ENCODE measurements around the gene PDE6B. TPM values are rescaled to one million over a fixed set of nuclear protein-coding genes. Genes with fewer than 3 reads are reported as not detected.

The PDE6B gene
- total and polyA plus RNA-seq, 2 of the 13 experiments (the other 11 are each of a cell fraction or from before 2014, with no cell fraction given): 0.38 to 0.40 TPM

DNA sequence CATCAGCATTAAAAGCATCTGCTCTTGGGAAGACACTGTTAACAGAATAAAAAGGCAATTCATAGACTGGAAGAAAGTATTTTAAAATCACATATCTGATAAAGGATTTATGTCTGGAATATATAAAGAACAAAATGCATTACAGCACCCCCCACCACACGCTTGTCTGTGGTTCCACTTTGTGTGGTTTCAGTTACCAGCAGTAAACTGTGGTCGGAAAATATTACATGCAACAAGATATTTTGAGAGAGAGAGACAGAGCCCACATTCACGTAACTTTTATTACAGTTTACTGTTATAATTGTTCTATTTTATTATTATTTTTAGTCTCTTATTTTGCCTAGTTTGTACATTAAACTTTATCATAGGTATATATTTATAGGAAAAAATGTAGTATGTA lies 21.2 kb upstream of the PDE6B start (continued):
- TF ChIP-seq, protein P1, sequence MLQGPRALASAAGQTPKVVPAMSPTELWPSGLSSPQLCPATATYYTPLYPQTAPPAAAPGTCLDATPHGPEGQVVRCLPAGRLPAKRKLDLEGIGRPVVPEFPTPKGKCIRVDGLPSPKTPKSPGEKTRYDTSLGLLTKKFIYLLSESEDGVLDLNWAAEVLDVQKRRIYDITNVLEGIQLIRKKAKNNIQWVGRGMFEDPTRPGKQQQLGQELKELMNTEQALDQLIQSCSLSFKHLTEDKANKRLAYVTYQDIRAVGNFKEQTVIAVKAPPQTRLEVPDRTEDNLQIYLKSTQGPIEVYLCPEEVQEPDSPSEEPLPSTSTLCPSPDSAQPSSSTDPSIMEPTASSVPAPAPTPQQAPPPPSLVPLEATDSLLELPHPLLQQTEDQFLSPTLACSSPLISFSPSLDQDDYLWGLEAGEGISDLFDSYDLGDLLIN (CRISPR knock-in tag; IDR thresholded peaks at IDR 0.05; ENCODE audit: borderline replicate concordance): no peak
- no peak for TF ChIP-seq ETV5 (CRISPR knock-in tag; IDR thresholded peaks at IDR 0.05; ENCODE audit: borderline replicate concordance)
- TF ChIP-seq MLLT10 (CRISPR knock-in tag; IDR thresholded peaks at IDR 0.05): no peak

DNA sequence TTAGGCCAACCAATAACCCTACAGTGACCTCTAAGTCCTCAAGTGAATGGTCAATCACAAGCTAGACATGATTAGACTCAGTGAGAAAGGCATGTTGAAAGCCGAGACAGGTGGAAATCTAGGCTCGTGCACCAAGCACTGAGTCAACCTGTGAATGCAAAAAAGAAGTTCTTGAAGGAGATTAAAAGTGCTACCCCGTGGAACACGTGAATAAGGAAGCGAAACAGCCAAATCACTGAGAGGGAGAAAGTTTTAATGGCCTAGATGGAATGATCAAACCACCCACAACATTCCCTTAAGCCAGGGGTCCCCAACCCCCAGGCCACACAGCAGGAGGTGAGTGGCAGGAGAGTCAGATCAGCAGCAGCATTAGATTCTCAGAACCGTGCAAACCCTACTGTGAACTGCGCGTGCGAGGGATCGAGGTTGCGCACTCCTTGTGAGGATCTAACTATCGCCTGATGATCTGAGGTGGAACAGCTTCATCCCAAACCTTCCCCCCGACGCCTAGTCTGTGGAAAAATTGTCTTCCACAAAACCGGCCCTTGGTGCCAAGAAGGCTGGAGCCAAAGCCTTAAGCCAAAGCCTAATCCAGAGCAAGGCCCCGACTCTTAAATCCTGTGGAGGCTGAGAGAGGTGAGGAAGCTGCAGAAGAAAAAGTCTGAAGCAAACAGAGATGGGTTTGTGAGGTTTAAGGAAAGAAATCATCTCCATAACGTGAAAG lies 19.5 kb upstream of the PDE6B start:
- H2AFZ ChIP-seq (ENCODE audit: low read length): no peak overlapping the region
- CTCF ChIA-PET (ENCODE audit: low intra/inter-chr PET ratio, low total read pairs): no interaction called here
- H3K27ac ChIP-seq (ENCODE audit: extremely low read length, insufficient read depth, low read length): no peak overlapping the region
- H3K79me2 ChIP-seq (ENCODE audit: insufficient read depth, low read length): no peaks in the 10 kb centered on the region
- peaks cover 11 to 63% of the 10 kb centered on the region in 2 experiments for H3K27me3 ChIP-seq (ENCODE audit: control insufficient read depth in 1 of 2, insufficient read depth in 2 of 2, low read length in 2 of 2)
- H3K4me3 ChIP-seq (replicated peaks in 1 of 3; ENCODE audit: insufficient read depth in 1 of 3, low read depth in 2 of 3, low read length in 3 of 3): no peak overlapping the region
- H3K4me2 ChIP-seq (ENCODE audit: low read depth, low read length): no peak overlapping the region
- DNase-seq (ENCODE audit: low spot score): no peak
- peaks cover 5% of the 10 kb centered on the region; the same call in 1 of the 2 replicates for H3K9me3 ChIP-seq (ENCODE audit: low read length)
- intact Hi-C loops (cut with micrococcal nuclease; ENCODE audit: unreplicated experiment): loop anchor here (10.0 kb wide), 1 partner anchor 111 kb away; the partner anchor contains the start of genes PIGG and ZNF721
- no peak for FAIRE-seq
- POLR2A ChIA-PET: no interaction called here
- no peaks in the 10 kb centered on the region for H4K20me1 ChIP-seq (ENCODE audit: insufficient read depth, low read length)
- H3K4me1 ChIP-seq (ENCODE audit: insufficient read depth, low read length): no peaks in the 10 kb centered on the region
- ATAC-seq: no peak
- H3K36me3 ChIP-seq (replicated peaks in 1 of 2; ENCODE audit: control insufficient read depth in 1 of 2, insufficient read depth in 2 of 2, low read length in 2 of 2): no peaks in the 10 kb centered on the region
- no TSS peak for BruUV-seq (replicated peaks)
- WGBS (ENCODE audit: low lambda C conversion rate): 25% methylated on average over 17 of the region's 17 CpGs
- in situ Hi-C loops (cut with HindIII; ENCODE audit: extremely low pct_ligation_motif_present, low pct_unique_long_range_greater_than_20kb): no loop called here
- no peak overlapping the region for H3K9ac ChIP-seq (ENCODE audit: insufficient read depth, low read depth, low read length)
- TF ChIP-seq STAT5B (CRISPR knock-in tag; IDR thresholded peaks at IDR 0.05) (no peak), FIP1L1 (IDR thresholded peaks at IDR 0.05; ENCODE audit: borderline replicate concordance, insufficient read depth, low read depth, low read length) (no peak), ZNF546 (CRISPR knock-in tag; conservative IDR thresholded peaks at IDR 0.05) (no peak), ZKSCAN8 (CRISPR knock-in tag; IDR thresholded peaks at IDR 0.05; ENCODE audit: borderline replicate concordance) (no peak), ZNF20 (CRISPR knock-in tag; IDR thresholded peaks at IDR 0.05) (no peak), CBFB (CRISPR knock-in tag; IDR thresholded peaks at IDR 0.05) (no peak), EHMT2 (IDR thresholded peaks at IDR 0.05; ENCODE audit: borderline replicate concordance, low read depth, low read length) (no peak), RERE (CRISPR knock-in tag; IDR thresholded peaks at IDR 0.05; ENCODE audit: low read depth) (no peak), ZNF766 (CRISPR knock-in tag; IDR thresholded peaks at IDR 0.05; ENCODE audit: borderline replicate concordance) (no peak), ZFP36 (IDR thresholded peaks at IDR 0.05; ENCODE audit: borderline replicate concordance, low read depth, low read length, partially characterized antibody) (no peak), MEIS2 (CRISPR knock-in tag; IDR thresholded peaks at IDR 0.05) (no peak)
- TF ChIP-seq, protein P1 (CRISPR knock-in tag; IDR thresholded peaks at IDR 0.05; ENCODE audit: borderline replicate concordance): no peak
